K562 (cell line): Measurements from ENCODE around the gene TPK1. TPM values are rescaled to one million over a fixed set of nuclear protein-coding genes. Genes with fewer than 3 reads are reported as not detected.

Experiments used
- ATAC-seq: fragments of 200-7000 bp; cut with Tn5 transposase; 3 replicates; pipeline ENCODE4 v1.9.1; 2020; ENCODE audit warnings: moderate library complexity
- BruUV-seq: library from RNA; stranded (reverse); fragments of 400-500 nt; replicated peaks from 2 replicates; lab custom pipeline; 2021; lab: Mats Ljungman, UMichigan
- CTCF ChIA-PET: fragments of 300-600 bp; formaldehyde crosslinking; extraction: SDS; loops from one replicate; lab custom pipeline; 2021; ENCODE audit warnings: low intra/inter-chr PET ratio; lab: Yijun Ruan, JAX
- POLR2A ChIA-PET: fragments of 300-600, 350-650 bp; sonication (Branson Sonifier 250); formaldehyde crosslinking; extraction: SDS; loops from one replicate; lab custom pipeline; 2021; ENCODE audit warnings: antibody characterized with exemption, inconsistent platforms; lab: Yijun Ruan, JAX
- DNase-seq, 4 experiments: peaks; one replicate each; pipeline versions ENCODE4 v3.0.0 to v3.0.0-alpha.2; 2011 to 2018; ENCODE audit warnings: low spot score in 3 of 4, mixed read lengths in 3 of 4; ENCODE audit errors: extremely low read depth in 1 of 4
- FAIRE-seq: peaks from 2 replicates; lab custom pipeline; 2011; peaks lifted over from hg19 to GRCh38; lab: Jason Lieb, UNC
- H2AFZ ChIP-seq: 2 replicates; pipeline ENCODE4 v1.6.0; 2011; ENCODE audit warnings: low read depth, low read length, control low read depth, inconsistent platforms
- H3K27ac ChIP-seq: fragments of 200-600 bp; 3 replicates; pipeline ENCODE4 v1.8.0; 2011; ENCODE audit warnings: low read depth, mild to moderate bottlenecking, control low read depth, inconsistent platforms, low read length, moderate library complexity, mixed read lengths; ENCODE audit errors: extremely low read depth
- H3K27me3 ChIP-seq, 2 experiments: fragments of 300-600 bp in 1 of 2; 2 replicates in 1 of 2; 3 replicates in 1 of 2; pipeline versions ENCODE4 v1.6.0 to v1.8.0; 2011; ENCODE audit warnings: inconsistent platforms in 2 of 2, low read length in 2 of 2, mild to moderate bottlenecking in 1 of 2, mixed read lengths in 1 of 2, moderate library complexity in 1 of 2; ENCODE audit not compliant: control insufficient read depth in 2 of 2, insufficient read depth in 2 of 2
- H3K36me3 ChIP-seq: fragments of 300-600 bp; 3 replicates; pipeline ENCODE4 v1.8.0; 2011; ENCODE audit warnings: mild to moderate bottlenecking, low read length, inconsistent platforms; ENCODE audit not compliant: control insufficient read depth, insufficient read depth
- H3K4me1 ChIP-seq, 2 experiments: fragments of 200-600 bp in 1 of 2; replicated peaks in 1 of 2; 2 replicates in 1 of 2; 3 replicates in 1 of 2; pipeline versions ENCODE4 v1.5.1 to v1.8.0; 2011; ENCODE audit warnings: inconsistent platforms in 2 of 2, low read length in 2 of 2, mild to moderate bottlenecking in 1 of 2, mixed read lengths in 1 of 2, moderate library complexity in 1 of 2; ENCODE audit not compliant: control insufficient read depth in 2 of 2, insufficient read depth in 2 of 2
- H3K4me2 ChIP-seq: 2 replicates; pipeline ENCODE4 v1.6.1; 2011; ENCODE audit warnings: low read length, control low read depth, inconsistent platforms, mixed read lengths; ENCODE audit not compliant: insufficient read depth
- H3K4me3 ChIP-seq: fragments of 200-600 bp; sonication (generic), shearing (Covaris generic); 2 replicates; pipeline ENCODE4 v1.5.1; 2016; ENCODE audit warnings: control low read depth, inconsistent platforms
- H3K79me2 ChIP-seq: fragments of 200-600 bp; 3 replicates; pipeline ENCODE4 v1.8.0; 2011; ENCODE audit warnings: low read length, inconsistent platforms; ENCODE audit not compliant: control insufficient read depth, insufficient read depth
- H3K9ac ChIP-seq, 2 experiments: 2 replicates each; pipeline versions ENCODE4 v1.6.0 to v1.6.1; 2011; ENCODE audit warnings: low read depth in 2 of 2, low read length in 2 of 2, control low read depth in 1 of 2, inconsistent platforms in 1 of 2, mild to moderate bottlenecking in 1 of 2, mixed read lengths in 1 of 2; ENCODE audit not compliant: insufficient read depth in 1 of 2
- H3K9me1 ChIP-seq: one replicate; pipeline ENCODE4 v1.6.0; 2011; ENCODE audit warnings: inconsistent platforms, mild to moderate bottlenecking, low read length, moderate library complexity; ENCODE audit not compliant: control insufficient read depth, insufficient read depth
- H3K9me3 ChIP-seq: replicated peaks from 2 replicates; pipeline ENCODE4 v1.5.1; 2011; ENCODE audit warnings: low read depth, low read length, inconsistent platforms; ENCODE audit not compliant: control insufficient read depth, insufficient read depth
- H4K20me1 ChIP-seq: replicated peaks from 2 replicates; pipeline ENCODE4 v1.6.1; 2011; ENCODE audit warnings: low read length, inconsistent platforms, mixed read lengths; ENCODE audit not compliant: control insufficient read depth, insufficient read depth
- ARID3A ChIP-seq: IDR thresholded peaks from 2 replicates; pipeline ENCODE4 v1.6.1; 2012; ENCODE audit warnings: low read depth, low read length, improper control_type of control experiment, borderline replicate concordance
- ARID4B ChIP-seq: sonication (generic); formaldehyde crosslinking; IDR thresholded peaks from 2 replicates; pipeline ENCODE4 v1.8.0; 2022; ENCODE audit warnings: mild to moderate bottlenecking, missing genetic modification reagents
- CHD1 ChIP-seq: fragments of 200-600 bp; sonication (generic); IDR thresholded peaks from one replicate; pipeline ENCODE4 v1.6.1; 2012; ENCODE audit warnings: mild to moderate bottlenecking, moderate library complexity, low read length, inconsistent platforms
- EZH2 ChIP-seq: IDR thresholded peaks from 2 replicates; pipeline ENCODE4 v1.6.1; 2012; ENCODE audit warnings: low read depth, mild to moderate bottlenecking, inconsistent platforms, low read length, borderline replicate concordance
- L3MBTL2 ChIP-seq: fragments of 450-650 bp; IDR thresholded peaks from 2 replicates; pipeline ENCODE4 v1.6.1; 2016; ENCODE audit warnings: mild to moderate bottlenecking, moderate library complexity
- MCM2 ChIP-seq: fragments of 450-650 bp; IDR thresholded peaks from 2 replicates; pipeline ENCODE4 v1.6.1; 2017; ENCODE audit warnings: low read depth, mild to moderate bottlenecking
- ZNF184 ChIP-seq: sonication (generic); formaldehyde crosslinking; IDR thresholded peaks from 2 replicates; pipeline ENCODE4 v1.5.0; 2020; ENCODE audit warnings: missing genetic modification reagents
- WGBS: fragments of 100-300 bp; shearing (Covaris generic); methylation state at CpG from one replicate; pipeline ENCODE4 v1.1.6; 2016; ENCODE audit warnings: low coverage, mixed read lengths; ENCODE audit not compliant: insufficient coverage; ENCODE audit errors: missing lambda C conversion rate; 5-methylcytosine and 5-hydroxymethylcytosine counted together
- in situ Hi-C: fragments of 300-500 bp; cut with MboI; formaldehyde crosslinking; loops from 4 replicates; pipeline ENCODE4 v1.15.0; 2018; ENCODE audit warnings: inconsistent platforms, mixed read lengths
- intact Hi-C: fragments of 100-400 bp; cut with micrococcal nuclease; formaldehyde crosslinking; loops from 2 replicates; pipeline ENCODE4 v1.14.2; 2022
- polyA plus RNA-seq, 8 experiments: library from polyadenylated mRNA; depleted of rRNA in 4 of 8; stranded (reverse) in 5 of 8; unstranded in 3 of 8; fragments of >200 nt; fragmentation: Nextera tagmentation in 2 of 8; fragmentation: Illumina TruSeq in 1 of 8; extraction: Ambion mirVana in 2 of 8; extraction: Trizol in 1 of 8; gene quantifications; 2 replicates each; pipeline versions ENCODE4 v1.2.1 to v1.2.3, GENCODE V29; 2011 to 2014; ENCODE audit warnings: inconsistent platforms in 1 of 8, missing spikeins in 1 of 8
- total RNA-seq, 7 experiments: library from RNA; depleted of rRNA in 6 of 7; stranded (reverse); fragments of >200 nt in 6 of 7; fragmentation: Illumina TruSeq in 2 of 7; extraction: Trizol in 2 of 7; gene quantifications; 2 replicates each; pipeline versions ENCODE4 v1.2.1 to v1.2.3, GENCODE V29; 2011 to 2021; ENCODE audit warnings: low replicate concordance in 1 of 7

TPK1 gene
- total and polyA plus RNA-seq, 9 of the 15 experiments (the other 6 are each of a cell fraction or from before 2014, with no cell fraction given), result 5.1 to 16.2 (median 9.2) TPM

GRCh38 chr7:144805627-144806239 lies 30.1 kb downstream of the TPK1 start:
- Histone ChIP-seq H3K9me3 (no peaks in the 10 kb centered on the region), H3K4me3 (no peak overlapping the region), H3K4me2 (no peak overlapping the region), H3K79me2 (no peaks in the 10 kb centered on the region), H3K27ac (no peak overlapping the region), H4K20me1 (no peaks in the 10 kb centered on the region), H3K9me1 (no peaks in the 10 kb centered on the region), H3K27me3 (no peaks in the 10 kb centered on the region), H2AFZ (no peak overlapping the region), H3K36me3 (no peaks in the 10 kb centered on the region), H3K9ac (no peak overlapping the region), H3K4me1 (no peaks in the 10 kb centered on the region)
- WGBS, result under 1% methylated on average over 5 of the region's 5 CpGs
- CTCF ChIA-PET, result no interaction called here
- intact Hi-C loops (no loop called here), in situ Hi-C loops (no loop called here)
- no TSS peak for BruUV-seq
- DNase-seq (no peak), ATAC-seq (no peak), FAIRE-seq (no peak)
- POLR2A ChIA-PET, result interaction anchor here (0.8 to 0.9 kb wide), 2 partner anchors 8 to 188 kb away, joined by 3 read pairs; no protein-coding TSS in a partner anchor
- TF ChIP-seq MCM2 (no peak), L3MBTL2 (no peak), ARID3A (no peak), ARID4B (CRISPR knock-in tag) (no peak), ZNF184 (CRISPR knock-in tag) (no peak), CHD1 (no peak), EZH2 (no peak)
